Measurements from ENCODE around the gene CETN3. TPM values are rescaled to one million over a fixed set of nuclear protein-coding genes. Genes with fewer than 3 reads are reported as not detected.

The CETN3 gene
- total RNA-seq, 1 donor from 2014 or later: 22.8 TPM

GRCh38 chr5:90342576-90342975, 67.0 kb downstream of the CETN3 start:
- DNase-seq (ENCODE audit: low spot score in 2 of 2): no peak
- FAIRE-seq: no peak

Other genes with a start within 250 kb of the CETN3 start
- 17.9 TPM for gene MBLAC2, start 65.0 kb upstream of the CETN3 start, total RNA-seq
- gene POLR3G, start 65.1 kb upstream of the CETN3 start, total RNA-seq: 3.3 TPM
- gene LYSMD3, start 119.8 kb upstream of the CETN3 start, total RNA-seq: 21.6 TPM
- 98.6 TPM for gene ADGRV1, start 149.0 kb upstream of the CETN3 start, total RNA-seq

Data from frontal cortex (tissue), 4 donors.